Body of pancreas (tissue), 4 donors: ENCODE data around the gene TCP11L1.

Source experiments
- POLR2A ChIP-seq, 3 donors: fragments of 450-650 bp; IDR thresholded peaks; one replicate each; pipeline ENCODE4 v1.6.1; 2016; ENCODE audit warnings: antibody characterized with exemption in 3 of 3, mild to moderate bottlenecking in 2 of 3
- TF ChIP-seq, protein P1 (sequence below), 7 experiments: fragments of 450-650 bp in 4 of 7; fragments of 200-600 bp in 3 of 7; sonication (generic) in 3 of 7; IDR thresholded peaks; one replicate each; pipeline ENCODE4 v1.5.1; 2016 to 2019; ENCODE audit warnings: antibody characterized with exemption in 7 of 7

DNA sequence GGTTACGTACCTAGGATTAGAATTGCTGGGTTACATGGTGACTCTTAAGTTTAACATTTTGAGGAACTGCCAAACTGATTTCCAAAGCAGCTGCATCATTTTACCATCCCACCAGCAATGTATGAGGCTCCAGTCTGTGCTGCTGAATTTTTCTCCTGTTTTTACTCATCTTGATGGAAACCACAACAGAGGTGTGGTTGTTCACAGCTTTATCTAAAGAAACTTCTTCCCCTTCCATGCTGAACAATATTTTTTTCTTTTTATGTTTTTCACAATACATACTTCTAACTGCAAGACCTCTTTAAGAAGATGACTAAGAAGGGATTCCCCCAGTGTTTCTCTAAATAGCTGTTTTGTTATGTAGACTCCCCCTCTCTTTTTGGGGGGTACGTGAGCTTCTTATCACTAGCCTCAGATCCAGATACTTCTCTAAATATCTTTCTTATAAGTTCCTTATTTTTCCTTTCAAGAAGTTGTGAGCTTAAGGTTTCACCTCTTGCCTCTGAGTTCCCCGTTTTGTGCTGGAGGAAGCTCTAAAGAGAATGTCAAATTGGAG, 24.0 kb downstream of the TCP11L1 start:
- TF ChIP-seq, protein P1, sequence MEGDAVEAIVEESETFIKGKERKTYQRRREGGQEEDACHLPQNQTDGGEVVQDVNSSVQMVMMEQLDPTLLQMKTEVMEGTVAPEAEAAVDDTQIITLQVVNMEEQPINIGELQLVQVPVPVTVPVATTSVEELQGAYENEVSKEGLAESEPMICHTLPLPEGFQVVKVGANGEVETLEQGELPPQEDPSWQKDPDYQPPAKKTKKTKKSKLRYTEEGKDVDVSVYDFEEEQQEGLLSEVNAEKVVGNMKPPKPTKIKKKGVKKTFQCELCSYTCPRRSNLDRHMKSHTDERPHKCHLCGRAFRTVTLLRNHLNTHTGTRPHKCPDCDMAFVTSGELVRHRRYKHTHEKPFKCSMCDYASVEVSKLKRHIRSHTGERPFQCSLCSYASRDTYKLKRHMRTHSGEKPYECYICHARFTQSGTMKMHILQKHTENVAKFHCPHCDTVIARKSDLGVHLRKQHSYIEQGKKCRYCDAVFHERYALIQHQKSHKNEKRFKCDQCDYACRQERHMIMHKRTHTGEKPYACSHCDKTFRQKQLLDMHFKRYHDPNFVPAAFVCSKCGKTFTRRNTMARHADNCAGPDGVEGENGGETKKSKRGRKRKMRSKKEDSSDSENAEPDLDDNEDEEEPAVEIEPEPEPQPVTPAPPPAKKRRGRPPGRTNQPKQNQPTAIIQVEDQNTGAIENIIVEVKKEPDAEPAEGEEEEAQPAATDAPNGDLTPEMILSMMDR (IDR thresholded peaks at IDR 0.05): no peak
- no peak for TF ChIP-seq POLR2A (IDR thresholded peaks at IDR 0.05)
